ENCODE data around the gene CCR7.
A peak's percentile ranks its signal among the peaks of the same experiment; 100 is the strongest.

DNA sequence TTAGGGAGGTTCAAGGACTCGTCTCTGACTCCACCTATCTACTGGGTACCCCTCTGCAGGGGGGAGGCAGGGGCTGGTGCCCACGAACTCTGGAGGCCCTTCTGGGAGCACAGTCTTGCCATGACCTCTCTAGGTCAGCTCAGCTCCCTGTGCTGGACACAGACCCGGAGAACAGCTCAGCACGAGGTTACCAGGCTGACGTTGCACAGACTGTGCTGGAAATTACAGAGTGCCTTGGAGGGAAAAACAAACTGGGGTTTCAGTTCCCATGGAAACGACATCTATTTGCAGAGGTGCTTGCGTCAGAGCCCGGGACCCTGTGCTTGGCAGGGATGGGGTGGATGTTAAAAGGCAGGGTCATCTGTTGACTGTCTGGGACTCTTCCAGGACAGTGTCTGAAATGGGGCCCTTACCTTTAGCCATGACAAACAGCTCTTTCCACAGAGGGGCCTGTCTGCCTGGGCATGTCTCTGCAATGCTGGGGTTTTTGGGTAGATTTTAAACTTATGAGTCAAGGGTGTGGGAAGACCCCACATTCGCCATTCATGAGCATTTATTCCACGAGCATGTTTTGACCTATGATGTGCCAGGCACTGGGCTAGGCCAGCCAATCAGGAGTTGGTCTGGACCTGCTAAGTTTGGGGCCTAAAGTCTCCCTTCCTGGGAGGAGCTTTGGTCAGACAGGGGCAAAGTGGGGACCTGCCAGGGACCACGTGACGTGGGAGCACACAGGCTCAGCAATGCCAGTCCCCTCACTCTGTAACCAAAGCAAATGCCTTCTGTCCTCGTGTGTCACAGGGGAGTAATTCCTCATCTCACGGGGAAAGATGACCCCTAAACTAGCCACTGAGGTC lies 22.5 kb downstream of the CCR7 start:
- TF ChIP-seq CTCF (conservative IDR thresholded peaks at IDR 0.05; ENCODE audit: low read depth, low read length) (no peak), CEBPB (IDR thresholded peaks at IDR 0.05; ENCODE audit: low read depth, low read length) (peak; percentile 89)

Data from IMR-90 (cell line).